ENCODE measurements around the gene SIRT1. TPM values are rescaled to one million over a fixed set of nuclear protein-coding genes. Genes with fewer than 3 reads are reported as not detected.
"Not testable (repeated sequence)": the region's sequence is repeated elsewhere in the genome, so short reads cannot be mapped to it uniquely, and the experiment has no call there.

SIRT1 gene
- polyA plus RNA-seq, 3 donors: 33.9 to 50.5 (median 38.4) TPM

DNA sequence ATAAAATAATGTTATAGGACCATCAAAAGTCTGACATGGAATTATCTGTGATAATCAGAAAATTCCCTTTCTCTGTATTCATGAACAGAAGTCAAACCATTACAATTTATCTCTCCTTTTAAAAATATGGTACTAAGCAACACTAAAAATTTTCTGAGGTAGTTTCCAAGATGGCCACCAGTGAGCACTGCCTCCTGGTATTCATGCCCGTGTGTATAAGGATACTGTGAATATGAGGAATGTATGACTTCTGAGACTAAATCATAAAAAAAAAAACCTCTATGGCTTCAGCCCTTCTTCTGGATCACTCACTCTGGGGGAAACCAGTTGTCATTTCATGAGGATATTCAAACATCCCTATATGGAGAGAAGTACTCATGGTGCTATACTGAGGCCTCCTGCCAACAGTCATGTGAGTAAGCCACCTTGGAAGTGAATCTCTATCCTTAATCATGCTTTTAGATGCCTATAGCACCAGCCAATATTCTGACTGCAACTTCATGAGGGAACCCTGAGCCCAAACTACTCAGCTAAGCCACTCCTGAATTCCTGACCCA, 41.1 kb downstream of the SIRT1 start:
- DNase-seq (ENCODE audit: extremely low read depth in 1 of 11, low read depth in 9 of 11, low spot score in 4 of 11): no peak

DNA sequence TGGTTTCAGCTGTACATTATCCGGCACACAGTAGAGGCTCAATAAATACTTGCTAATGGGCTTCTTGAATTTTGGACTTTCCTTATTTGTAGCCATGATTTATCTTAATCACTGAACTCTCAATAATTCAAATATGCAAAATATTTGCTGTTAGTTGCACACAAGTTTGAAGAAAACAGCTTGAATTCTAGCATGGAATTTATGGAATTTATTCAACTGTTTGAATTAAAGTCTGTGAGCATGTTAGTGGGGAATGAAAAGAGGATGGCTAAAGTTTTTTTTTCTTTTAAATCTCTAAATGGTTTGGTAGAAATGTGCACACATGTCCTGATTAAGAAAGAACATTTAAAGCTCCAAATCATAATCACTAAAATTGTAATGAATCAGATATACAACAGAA, 42.5 kb downstream of the SIRT1 start:
- no peak for DNase-seq (ENCODE audit: extremely low read depth in 1 of 11, low read depth in 9 of 11, low spot score in 4 of 11)

DNA sequence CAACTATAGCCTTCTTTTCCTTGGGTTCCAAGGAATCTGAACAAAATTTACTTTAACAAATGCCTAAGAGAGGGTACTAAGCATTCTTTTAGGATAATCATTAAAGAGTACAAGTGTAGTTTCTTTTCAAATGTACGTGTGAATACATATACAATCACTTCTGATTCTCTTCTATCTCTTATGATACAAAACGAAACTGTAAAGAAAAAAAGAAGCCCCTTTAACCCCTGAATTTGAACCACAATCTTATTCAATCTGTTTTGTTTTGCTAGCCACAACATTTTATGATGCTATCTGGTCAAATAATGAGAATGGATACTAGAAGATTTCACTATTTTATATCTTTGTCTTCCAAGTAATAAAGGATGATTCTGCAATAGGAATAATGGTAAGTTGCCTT, 48.7 kb downstream of the SIRT1 start:
- no peak for DNase-seq (ENCODE audit: extremely low read depth in 1 of 11, low read depth in 9 of 11, low spot score in 4 of 11)

DNA sequence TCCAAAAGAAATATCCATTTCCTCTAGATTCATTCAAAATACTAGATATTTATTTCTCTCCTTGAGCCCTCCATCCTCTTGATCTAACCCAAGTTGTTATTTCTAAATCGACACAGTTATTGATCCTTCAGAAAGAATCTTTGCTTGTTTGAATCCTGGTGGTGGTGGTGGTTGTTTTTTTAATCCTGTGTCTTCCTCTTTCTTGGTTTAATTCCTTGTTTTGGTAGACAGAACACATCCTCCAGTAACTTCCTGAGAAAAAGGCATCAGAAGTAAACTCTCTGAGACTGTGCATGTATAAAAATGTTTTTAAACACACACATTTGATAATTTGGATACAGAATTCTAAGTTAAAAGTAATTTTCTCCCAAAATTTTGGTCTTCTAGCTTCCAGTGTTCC, 49.9 kb downstream of the SIRT1 start:
- DNase-seq (ENCODE audit: extremely low read depth in 1 of 11, low read depth in 9 of 11, low spot score in 4 of 11): no peak

DNA sequence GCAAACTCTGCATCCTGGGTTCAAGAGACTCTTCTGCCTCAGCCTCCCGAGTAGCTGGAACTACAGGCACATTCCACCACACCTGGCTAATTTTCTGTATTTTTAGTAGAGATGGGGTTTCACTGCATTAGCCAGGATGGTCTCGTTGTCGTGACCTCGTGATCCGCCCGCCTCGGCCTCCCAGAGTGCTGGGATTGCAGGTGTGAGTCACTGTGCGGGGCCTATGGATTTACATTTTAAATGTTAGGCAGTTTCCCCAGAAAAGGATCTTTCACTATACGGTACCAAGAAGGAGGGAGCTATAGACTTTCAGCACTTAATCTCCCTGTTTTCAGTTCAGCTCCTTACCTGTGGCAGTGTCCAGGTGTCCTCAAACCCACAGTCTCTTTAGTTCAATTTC, 50.8 kb downstream of the SIRT1 start:
- DNase-seq (ENCODE audit: extremely low read depth in 1 of 11, low read depth in 9 of 11, low spot score in 4 of 11): no peak

DNA sequence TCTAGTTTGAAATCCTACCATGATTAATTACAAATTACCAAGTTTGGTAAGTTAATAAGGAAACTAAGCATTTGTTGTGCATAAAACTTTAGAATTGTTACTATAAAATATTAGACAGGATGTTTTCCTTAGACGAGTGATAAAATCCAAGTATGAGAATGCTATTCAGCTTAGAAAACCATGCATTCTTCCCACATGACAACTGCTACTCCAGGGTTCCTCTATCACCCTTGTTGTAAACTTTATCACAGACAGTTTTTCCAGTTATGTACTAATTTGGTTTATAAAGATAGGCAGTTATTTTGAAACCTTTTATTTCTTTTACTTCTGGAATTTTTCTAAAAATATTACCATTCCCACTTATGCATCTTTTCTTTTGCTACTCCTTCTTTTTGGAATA, 52.0 kb downstream of the SIRT1 start:
- DNase-seq (ENCODE audit: extremely low read depth in 1 of 11, low read depth in 9 of 11, low spot score in 4 of 11): no peak

DNA sequence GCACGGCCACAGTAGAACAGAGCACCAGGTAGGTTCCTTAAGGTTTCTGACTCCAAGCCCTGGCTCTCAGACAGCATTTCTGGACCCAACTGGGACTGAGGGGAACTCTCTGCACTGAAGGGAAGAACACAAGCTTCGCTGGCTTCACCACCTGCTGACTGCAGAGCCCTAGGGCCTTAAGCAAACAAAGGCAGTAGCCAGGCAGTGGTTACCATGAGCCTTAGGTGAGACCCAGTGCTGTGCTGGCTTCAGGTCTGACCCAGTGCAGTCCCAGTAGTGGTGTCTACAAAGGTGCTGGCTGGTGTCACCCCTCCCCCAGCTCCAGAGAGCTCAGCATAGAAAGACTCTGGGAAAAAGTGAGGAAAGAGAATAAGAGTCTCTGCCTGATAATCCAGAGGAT, 59.5 kb downstream of the SIRT1 start:
- DNase-seq (ENCODE audit: extremely low read depth in 1 of 11, low read depth in 9 of 11, low spot score in 4 of 11): no peak

DNA sequence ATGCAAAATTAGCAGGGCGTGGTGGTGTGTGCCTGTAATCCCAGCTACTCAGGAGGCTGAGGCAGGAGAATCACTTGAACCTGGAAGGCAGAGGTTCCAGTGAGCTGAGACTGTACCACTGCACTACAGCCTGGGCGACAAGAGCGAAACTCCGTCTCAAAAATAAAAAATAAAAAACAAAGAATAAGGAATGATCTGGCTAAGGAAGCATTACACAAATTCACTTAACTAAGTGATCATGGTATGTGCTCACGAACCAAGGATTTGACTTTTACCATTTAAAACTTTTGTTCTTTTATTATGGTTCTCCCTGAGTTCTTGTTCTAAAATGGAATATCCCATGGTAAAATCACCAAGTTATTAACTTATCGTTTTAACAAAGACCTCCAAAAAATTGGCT, 71.2 kb downstream of the SIRT1 start:
- DNase-seq (ENCODE audit: extremely low read depth in 1 of 11, low read depth in 9 of 11, low spot score in 4 of 11): no peak

DNA sequence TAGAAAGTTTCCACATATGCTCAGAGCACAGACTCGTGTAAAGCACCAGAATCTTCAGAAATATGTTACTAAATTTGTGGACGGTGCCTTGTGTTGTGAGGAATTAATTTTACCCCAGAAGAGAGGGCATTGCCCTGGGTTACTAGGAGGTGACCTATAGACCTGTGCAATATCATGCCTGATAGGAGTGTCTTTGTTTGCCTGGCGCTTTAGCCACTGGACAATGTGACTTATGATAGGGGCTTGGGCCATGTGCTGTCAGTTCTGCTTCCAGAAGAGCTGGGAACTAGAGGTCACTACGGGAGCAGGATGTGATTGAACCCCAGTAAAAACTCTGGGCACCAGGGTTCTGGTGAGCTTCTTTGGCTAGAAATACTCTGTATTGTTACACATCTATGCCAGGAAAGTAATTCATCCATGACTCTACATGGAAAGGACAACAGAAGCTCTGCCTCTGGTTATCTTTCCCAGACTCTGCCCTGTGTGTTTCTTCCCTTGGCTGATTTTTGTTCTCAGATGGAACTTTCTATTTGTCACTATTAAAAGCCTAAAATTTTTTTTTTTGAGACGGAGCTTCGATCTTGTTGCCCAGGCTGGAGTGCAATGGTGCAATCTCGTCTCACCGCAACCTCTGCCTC, 75.5 kb downstream of the SIRT1 start:
- DNase-seq (ENCODE audit: extremely low read depth in 1 of 11, low read depth in 9 of 11, low spot score in 4 of 11): no peak

DNA sequence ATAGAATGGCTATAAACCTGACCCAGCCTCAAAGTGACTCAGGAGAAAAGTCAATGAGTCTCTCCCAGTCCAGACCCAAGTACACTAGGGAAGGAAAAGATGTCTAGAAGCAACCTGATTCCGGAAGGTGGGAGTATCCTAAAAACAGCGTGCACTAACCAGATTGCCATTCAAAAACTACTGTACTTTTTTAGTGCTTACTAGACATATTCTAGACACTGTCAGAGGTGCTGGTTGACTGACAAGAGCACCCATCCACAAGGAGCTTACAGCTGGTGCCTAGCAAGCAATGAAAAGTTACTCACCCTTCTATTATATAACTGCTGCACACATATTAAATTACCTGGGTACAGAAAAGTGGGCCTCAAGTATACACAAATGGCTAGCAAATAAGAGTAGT, 81.0 kb downstream of the SIRT1 start:
- no peak for DNase-seq (ENCODE audit: extremely low read depth in 1 of 11, low read depth in 9 of 11, low spot score in 4 of 11)

DNA sequence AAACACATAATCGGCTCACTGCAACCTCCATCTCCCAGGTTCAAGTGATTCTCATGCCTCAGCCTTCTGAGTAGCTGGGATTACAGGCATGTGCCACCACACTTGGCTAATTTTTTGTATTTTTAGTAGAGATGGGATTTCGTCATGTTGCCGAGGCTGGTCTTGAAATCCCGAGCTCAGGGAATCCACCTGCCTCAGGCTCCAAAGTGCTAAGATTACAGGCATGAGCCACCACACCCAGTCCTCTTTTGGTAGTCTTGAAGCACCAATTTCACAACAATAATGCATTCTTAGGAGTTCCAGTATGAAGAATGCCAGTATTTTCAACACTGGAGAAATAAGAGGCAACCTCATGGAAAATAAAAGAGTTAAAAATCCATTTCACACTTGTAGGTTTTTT, 81.6 kb downstream of the SIRT1 start:
- not testable (repeated sequence) for DNase-seq (ENCODE audit: extremely low read depth in 1 of 11, low read depth in 9 of 11, low spot score in 4 of 11)

Other genes with a start within 250 kb of the SIRT1 start
- gene CTNNA3, start 188.5 kb upstream of the SIRT1 start, polyA plus RNA-seq (ENCODE audit: insufficient read length in 3 of 3): 1 to 10 TPM; 2.1 to 4.3 (median 2.9) TPM
- 10 to 100 TPM; 12.1 to 13.2 (median 12.7) TPM for gene DNAJC12, start 46.5 kb upstream of the SIRT1 start, polyA plus RNA-seq (ENCODE audit: insufficient read length in 3 of 3)
- gene HERC4, start 190.6 kb downstream of the SIRT1 start, polyA plus RNA-seq (ENCODE audit: insufficient read length in 3 of 3): 10 to 100 TPM; 41.9 to 59.7 (median 51.5) TPM
- under 1 TPM; 0.05 to 0.11 (median 0.09) TPM for gene MYPN, start 224.8 kb downstream of the SIRT1 start, polyA plus RNA-seq (ENCODE audit: insufficient read length in 3 of 3)

Data from renal cortex interstitium (tissue), 11 donors.